Fibroblast of the aortic adventitia (primary cell): ENCODE data around the gene UBE2QL1. TPM values are rescaled to one million over a fixed set of nuclear protein-coding genes. Genes with fewer than 3 reads are reported as not detected.

Experiments
- DNase-seq: peaks from one replicate; pipeline ENCODE4 v3.0.0-alpha.2; 2010; ENCODE audit warnings: low read depth
- H3K4me3 ChIP-seq: 2 replicates; pipeline ENCODE4 v1.5.1; 2011; ENCODE audit warnings: low read depth, mild to moderate bottlenecking, control low read depth, low read length, moderate library complexity
- CTCF ChIP-seq: IDR thresholded peaks from 2 replicates; pipeline ENCODE4 v1.5.1; 2011; ENCODE audit warnings: mild to moderate bottlenecking, low read length, control low read depth, inconsistent platforms; ENCODE audit not compliant: insufficient read depth
- total RNA-seq: library from RNA; depleted of rRNA; stranded (reverse); fragments of >200 nt; gene quantifications from 2 replicates; pipeline ENCODE4 v1.2.3, GENCODE V29; 2012; ENCODE audit warnings: low replicate concordance

The UBE2QL1 gene
- total RNA-seq, 1 donor, result under 0.01 TPM

DNA sequence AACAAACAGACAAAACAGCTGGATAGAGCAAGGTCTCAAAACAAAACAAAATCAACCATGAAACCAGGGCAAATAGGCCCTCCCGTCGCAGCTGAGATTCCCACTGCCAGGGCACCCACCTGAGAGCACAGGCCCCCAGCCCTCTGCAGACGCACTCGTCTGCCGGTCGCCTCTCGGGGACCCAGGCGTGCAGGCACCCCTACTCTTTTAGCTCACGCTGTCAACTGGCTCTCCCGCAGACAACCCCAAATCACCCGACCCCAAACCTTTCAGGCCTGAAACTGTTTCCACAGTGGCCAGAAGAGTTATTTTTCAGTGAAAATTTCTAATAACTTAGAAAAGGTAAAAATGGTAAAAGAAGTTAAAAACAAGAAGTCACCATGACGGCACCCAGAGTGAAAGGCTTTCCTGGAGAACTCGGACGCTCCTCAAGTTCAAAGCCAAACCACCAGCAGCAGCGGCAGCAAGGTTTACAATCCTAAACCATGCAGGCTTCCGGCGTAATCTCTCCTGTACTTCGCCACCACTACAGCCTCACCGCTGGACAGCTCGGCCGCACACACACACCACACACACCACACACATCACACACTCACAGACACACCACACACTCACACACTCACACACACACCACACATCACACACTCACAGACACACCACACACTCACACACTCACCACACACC, 1.9 kb upstream of the UBE2QL1 start:
- no peak overlapping the region for H3K4me3 ChIP-seq
- no peak for DNase-seq
- no peak for TF ChIP-seq CTCF

GRCh38 chr5:6447384-6448140, 1.1 kb upstream of the UBE2QL1 start:
- no peak for TF ChIP-seq CTCF
- DNase-seq, result no peak
- no peak overlapping the region for H3K4me3 ChIP-seq

DNA sequence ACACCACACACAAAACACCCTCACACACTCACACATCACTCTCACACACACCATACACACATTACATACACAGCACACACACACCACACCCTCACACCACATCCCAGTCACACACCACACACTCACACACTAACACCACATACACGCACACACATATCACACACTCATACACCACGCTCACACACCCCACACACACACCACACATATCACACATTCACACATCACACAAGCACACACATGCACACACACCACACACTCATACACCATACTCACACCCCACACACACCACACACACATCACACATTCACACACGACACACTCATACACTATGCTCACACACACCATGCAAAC, 543 bp upstream of the UBE2QL1 start:
- no peak overlapping the region for H3K4me3 ChIP-seq
- no peak for TF ChIP-seq CTCF
- DNase-seq, result no peak

DNA sequence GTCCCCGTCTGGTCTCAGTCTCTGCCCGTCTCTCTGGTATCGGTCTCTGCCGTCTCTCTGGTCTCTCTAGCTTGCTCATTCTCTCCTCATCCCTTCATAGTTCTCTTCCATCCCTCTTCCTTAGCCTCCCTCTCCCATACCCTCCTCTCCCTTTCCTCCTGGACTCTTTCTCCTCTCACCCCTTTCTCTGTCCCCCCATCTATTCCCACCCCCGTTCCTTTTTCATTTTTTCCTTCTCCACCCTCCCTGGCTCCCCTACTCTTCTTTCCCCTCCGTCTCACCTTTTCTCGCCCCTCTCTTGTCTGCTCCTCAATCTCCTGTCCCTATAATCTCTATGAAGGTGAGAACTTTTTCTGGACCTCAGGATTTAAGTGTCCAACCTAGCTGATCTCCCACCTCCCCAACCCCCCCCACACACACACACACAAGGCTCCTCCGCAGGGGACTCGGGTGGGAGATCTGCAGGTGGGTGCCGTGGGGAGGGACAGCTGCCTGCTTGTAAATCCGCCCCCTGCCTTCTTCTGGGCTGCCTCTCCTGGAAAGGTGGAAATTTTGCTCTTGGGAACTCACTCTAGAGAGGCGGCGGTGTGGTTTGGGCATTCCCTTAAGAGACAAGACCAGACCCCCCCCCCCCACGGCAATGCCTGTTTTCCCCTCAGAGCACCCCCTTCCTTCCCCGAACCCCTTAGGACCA, 953 bp downstream of the UBE2QL1 start:
- DNase-seq, result no peak
- TF ChIP-seq CTCF, result no peak
- no peak overlapping the region for H3K4me3 ChIP-seq

GRCh38 chr5:6450319-6450833, 1.7 kb downstream of the UBE2QL1 start:
- no peak for TF ChIP-seq CTCF
- no peak overlapping the region for H3K4me3 ChIP-seq
- no peak for DNase-seq

GRCh38 chr5:6452622-6453504, 4.2 kb downstream of the UBE2QL1 start:
- H3K4me3 ChIP-seq, result no peak overlapping the region
- no peak for DNase-seq
- no peak for TF ChIP-seq CTCF
